GM19328 (cell line): ENCODE results near the gene DYRK3.
A peak's percentile ranks its signal among the peaks of the same experiment; 100 is the strongest.
"Not testable (repeated sequence)": the region's sequence is repeated elsewhere in the genome, so short reads cannot be mapped to it uniquely, and the experiment has no call there.

ENCODE experiments used
- ATAC-seq: cut with Tn5 transposase; IDR thresholded peaks from one replicate; pipeline ENCODE4 v1.9.1; 2021; ENCODE audit warnings: mild to moderate bottlenecking, moderate library complexity; ENCODE audit not compliant: unreplicated experiment

DYRK3 gene

DNA sequence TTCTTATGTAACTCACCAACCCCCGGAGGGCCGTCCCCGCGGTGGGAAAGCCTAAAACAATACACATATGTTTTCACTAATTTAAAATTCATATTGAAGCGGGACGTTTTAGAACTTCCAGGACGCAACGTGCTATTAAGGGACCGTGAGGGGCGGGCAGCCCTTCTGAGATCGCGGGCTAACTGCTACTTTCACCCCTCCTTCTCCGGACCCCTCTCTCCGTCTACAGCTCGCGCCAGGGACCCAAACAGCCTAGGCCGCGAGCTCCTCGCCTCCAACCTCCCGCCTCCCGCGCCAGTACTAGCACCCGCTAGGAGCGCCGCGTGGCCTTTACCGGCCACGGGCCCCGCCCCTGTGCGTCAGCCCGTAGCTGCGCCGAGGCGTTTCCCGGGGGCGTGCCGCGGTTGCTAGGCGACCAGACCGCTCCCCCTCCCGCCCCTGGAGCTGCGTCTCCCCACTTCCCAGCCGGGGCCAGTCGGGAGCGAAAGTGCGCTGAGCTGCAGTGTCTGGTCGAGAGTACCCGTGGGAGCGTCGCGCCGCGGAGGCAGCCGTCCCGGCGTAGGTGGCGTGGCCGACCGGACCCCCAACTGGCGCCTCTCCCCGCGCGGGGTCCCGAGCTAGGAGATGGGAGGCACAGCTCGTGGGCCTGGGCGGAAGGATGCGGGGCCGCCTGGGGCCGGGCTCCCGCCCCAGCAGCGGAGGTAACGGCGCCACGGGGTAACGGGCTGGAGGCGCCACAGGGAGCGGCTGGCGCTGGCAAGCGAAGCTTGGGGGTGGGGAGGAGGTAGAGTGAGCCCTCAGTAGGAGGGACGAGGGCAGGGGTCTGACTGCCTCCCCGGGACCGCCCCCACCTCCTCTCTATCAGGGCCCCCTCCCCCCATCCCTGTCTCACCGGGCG, at the start of gene DYRK3:
Gene DYRK3 (plus strand): TSS at position 457 of the 898 bp plus-strand sequence. CDS start 168 bp downstream, at position 625.
- peak; percentile 91 for ATAC-seq

DNA sequence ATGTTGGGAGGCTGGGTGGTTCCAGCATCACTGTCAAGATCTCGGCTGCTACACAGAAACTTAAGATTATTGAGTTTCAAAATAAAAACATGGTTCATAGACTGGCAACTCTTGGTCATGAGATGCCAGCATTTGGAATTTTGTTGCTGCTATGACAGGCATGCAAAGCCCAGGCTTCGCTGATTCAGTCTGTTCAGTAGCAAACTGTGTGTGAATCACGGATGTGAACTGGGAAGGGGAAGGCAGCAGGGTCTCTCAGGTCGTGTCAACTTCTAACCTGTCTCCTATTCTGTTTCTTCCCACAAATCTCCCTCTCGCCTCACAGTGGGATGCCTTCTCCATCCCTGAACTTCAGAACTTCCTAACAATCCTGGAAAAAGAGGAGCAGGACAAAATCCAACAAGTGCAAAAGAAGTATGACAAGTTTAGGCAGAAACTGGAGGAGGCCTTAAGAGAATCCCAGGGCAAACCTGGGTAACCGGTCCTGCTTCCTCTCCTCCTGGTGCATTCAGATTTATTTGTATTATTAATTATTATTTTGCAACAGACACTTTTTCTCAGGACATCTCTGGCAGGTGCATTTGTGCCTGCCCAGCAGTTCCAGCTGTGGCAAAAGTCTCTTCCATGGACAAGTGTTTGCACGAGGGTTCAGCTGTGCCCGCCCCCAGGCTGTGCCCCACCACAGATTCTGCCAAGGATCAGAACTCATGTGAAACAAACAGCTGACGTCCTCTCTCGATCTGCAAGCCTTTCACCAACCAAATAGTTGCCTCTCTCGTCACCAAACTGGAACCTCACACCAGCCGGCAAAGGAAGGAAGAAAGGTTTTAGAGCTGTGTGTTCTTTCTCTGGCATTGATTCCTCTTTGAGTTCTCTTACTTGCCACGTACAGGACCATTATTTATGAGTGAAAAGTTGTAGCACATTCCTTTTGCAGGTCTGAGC, 48.6 kb upstream of the DYRK3 start:
- no peak for ATAC-seq

DNA sequence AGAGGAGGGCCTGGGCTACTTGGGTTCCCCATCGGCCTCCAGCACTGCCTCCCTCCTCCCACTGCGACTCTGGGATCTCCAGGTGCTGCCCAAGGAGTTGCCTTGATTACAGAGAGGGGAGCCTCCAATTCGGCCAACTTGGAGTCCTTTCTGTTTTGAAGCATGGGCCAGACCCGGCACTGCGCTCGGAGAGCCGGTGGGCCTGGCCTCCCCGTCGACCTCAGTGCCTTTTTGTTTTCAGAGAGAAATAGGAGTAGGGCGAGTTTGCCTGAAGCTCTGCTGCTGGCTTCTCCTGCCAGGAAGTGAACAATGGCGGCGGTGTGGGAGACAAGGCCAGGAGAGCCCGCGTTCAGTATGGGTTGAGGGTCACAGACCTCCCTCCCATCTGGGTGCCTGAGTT, 47.4 kb upstream of the DYRK3 start:
- ATAC-seq: no peak

DNA sequence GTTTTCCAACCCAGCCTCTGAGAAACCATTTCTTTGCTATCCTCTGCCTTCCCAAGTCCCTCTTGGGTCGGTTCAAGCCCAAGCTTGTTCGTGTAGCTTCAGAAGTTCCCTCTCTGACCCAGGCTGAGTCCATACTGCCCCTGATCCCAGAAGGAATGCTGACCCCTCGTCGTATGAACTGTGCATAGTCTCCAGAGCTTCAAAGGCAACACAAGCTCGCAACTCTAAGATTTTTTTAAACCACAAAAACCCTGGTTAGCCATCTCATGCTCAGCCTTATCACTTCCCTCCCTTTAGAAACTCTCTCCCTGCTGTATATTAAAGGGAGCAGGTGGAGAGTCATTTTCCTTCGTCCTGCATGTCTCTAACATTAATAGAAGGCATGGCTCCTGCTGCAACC, 46.8 kb upstream of the DYRK3 start:
- ATAC-seq: no peak

DNA sequence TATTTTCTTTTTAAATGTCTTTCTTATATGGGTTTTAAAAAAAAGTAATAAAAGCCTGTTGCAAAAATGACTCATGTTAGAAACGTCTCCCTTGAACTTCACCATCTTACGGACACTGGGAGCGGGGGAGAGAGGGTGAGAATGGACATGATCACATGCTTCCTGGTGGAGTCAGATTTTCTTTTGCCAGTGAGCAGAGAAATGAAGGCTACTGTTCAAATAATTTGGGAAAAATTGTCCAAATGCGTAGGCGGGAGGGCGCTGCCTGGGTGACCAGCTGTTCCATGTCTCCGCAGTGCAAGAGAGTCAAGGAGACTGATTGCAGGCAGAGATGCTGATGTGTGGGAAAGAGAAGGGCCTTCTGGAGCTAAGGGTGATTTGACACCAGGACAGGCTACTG, 46.1 kb upstream of the DYRK3 start:
- ATAC-seq: no peak

DNA sequence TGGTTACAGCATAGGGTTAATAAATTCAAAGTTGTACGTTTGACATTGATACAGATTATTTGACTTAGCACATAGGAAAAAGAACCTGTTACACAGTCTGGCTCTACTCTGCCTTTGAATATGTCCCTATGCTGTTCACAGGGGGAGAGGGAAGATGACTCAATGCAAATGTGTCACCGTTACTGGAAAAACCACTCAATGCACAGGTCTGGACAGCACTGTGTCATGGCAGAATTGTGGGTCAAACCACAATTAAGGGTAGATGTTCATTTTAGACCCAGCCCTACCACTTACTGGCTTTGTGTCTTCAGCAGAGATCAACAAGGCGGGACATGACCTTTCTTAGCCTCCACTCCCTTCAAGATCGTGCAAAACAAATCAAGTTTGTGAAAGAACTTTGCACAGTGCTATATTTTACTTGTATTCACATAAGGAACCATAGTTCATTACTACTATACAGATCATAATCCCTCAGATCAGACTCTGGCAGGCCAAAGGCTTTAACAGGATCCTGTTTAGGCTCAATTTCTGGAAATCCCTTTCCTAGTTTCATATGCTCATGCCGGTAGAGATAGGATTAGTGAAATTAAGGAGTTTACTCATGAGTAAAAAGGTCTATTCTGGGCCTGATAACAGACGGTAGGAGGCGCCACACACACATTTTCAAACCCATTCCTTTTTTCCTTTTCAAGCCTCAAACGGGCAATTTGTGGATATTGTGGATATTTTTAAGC, 45.1 kb upstream of the DYRK3 start:
- no peak for ATAC-seq

DNA sequence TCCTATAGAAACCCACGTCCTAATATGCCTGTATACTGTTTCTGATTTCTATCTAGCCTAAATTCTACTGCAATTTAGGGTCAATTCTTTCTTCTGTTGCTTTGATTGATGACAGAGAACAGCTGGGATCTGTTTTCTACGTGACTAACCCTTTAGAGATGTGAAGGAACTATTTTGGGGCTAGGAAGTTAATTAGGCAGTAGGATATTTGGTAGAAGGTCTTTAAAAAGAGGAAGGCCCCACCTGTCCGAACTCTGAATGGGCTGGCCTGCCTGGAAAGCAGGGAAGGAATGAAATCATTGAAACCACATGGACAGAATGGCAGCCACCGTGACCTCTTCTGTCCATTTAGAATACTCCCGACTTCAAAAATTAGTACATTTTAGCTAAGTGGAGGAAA, 44.1 kb upstream of the DYRK3 start:
- no peak for ATAC-seq

DNA sequence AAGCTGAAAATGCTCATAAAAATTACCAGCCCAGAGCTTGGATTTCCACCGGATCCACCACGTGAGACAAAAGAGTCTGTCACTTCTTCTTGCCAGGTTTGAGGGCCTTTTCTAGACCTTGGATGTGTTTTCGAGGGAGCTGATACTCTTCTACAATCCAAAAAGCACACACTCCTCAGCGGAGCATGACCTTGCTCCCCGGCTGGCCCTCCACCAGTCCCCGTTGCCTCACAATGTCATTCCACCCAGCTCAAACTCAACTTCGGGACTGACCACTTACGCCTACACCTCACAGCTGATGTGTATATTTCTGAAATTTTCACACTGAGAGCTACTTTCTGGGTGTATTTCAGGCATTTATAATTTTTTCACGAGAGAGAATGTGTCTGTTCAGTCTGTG, 43.6 kb upstream of the DYRK3 start:
- ATAC-seq: no peak

DNA sequence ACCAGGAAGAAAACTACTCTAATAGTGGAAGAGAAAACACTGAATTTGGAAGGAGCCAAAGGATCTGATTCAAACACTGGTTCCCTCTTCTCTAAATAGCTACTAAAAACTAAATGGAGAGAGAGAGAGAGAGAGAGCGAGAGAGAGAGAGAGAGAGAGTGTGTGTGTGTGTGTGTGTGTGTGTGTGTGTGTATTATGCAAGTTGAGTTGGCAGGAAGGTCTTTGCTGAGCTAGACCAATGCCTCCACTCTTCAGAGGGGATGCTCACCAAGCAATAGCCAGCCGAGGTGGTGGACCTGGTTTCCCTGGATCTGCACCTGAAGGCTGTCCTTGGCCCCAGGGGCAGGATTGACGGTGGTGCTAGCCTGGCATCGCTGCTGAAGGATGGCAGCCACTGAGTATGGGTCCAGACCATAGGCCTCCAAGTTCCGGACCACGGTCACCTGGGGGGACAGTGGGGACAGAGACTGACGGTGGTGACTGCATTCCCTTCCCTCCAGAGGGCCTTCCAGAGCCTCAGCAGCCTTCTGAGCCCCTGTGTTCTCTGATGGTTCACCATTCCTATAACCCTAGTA, 41.9 kb upstream of the DYRK3 start:
- ATAC-seq: no peak

DNA sequence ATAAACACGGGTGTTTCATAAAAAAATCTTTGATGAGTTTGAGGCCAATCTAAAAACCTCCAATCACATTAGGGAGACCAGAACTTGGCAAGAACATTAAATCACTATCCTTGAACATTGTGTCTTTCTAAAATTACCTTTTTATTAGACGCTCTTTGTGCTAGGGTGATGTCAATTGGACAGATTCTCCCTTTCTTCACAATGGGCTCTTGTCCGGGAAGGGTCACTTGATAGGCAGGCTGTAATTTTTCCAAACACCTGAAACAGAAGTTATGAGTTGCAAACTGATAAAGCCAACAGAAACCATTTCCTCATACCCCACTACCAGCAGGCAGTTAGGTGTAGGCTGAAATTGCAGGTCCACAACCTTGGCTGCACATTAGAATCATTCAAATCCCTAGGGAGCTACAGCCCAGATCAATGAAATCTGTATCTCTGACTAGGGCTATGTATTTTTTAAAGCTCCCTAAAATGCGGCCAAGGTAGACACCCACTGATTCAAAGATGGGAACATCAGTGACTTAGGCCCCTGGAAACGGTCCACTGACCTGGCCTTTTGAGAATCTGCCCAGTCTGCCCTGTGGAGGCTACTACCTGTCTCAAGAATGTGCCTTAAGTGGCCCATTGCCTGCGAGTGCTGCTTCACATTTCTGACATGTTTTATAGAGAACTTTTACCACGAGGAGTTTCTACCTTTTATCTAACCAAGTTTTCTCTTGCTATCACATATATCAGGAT, 39.6 kb upstream of the DYRK3 start:
- ATAC-seq: no peak

DNA sequence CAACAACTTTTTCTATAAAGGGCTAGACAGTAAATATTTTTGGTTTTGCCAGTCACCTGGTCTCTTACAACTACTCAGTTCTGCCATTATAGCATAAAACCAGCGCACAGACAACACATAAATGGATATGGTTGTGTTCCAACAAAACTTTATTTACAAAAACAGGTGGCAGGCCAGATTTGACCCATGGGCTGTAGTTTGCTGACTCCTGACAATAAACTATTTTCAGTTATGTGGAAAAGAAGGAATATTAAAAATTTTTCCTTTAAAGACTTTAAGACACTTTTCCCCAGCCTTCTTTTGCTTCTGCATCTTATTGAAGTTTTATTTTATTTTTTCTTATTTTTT, 39.0 kb upstream of the DYRK3 start:
- no peak for ATAC-seq

DNA sequence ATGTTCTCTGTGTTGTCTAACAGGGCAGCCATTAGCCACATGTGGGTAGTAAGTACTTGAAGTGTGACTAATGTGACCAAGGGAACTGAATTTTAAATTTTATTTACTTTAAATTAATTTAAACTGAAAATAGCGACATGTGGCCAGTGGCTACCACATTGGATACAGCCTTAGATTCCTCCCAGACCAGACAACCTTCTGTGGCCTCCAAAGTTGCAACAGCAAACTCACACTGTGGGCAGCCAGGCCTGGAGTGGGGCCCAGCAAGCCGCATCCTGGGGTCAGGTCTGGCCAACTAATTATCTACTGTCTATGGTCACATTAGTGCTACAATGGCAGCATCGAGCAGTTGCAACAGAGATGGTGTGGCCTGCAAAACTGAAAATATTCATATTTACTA, 34.8 kb upstream of the DYRK3 start:
- no peak for ATAC-seq

DNA sequence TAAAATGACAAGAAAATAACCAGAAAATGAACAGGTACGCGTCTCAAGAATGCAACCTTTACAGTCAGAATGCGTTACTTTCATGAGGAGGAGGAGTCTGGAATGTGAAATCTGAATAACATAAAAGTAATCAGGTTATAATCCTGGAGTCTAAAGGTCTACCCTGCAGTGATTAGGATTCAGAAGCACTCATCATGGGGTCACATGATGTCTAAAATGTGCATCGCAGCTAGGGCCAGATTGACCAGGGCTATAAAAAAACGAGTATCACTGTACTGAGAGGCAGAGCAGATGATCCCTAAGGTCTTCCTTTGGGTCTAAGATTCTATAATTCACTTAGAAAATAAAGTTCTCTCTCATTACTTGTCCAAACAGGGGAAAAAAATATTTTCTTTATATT, 30.5 kb upstream of the DYRK3 start:
- ATAC-seq: no peak

DNA sequence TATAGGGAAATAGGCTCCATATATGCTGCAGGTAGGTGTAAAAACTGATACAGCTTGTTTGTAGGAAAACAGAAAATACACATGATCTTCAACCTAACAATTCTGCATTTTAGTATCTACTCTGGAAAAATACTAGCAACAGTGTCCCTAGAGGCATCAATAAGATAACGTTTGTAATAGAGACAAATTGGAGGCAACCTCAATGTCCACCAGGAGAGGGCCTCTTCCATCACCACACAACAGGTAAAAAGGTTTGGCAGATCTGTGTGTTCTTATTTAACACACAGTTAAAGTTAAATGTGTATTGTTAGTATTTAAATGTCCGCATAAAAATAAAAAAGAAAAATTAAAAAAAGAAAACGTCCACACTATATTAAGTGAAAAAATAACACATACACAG, 28.5 kb upstream of the DYRK3 start:
- ATAC-seq: no peak

DNA sequence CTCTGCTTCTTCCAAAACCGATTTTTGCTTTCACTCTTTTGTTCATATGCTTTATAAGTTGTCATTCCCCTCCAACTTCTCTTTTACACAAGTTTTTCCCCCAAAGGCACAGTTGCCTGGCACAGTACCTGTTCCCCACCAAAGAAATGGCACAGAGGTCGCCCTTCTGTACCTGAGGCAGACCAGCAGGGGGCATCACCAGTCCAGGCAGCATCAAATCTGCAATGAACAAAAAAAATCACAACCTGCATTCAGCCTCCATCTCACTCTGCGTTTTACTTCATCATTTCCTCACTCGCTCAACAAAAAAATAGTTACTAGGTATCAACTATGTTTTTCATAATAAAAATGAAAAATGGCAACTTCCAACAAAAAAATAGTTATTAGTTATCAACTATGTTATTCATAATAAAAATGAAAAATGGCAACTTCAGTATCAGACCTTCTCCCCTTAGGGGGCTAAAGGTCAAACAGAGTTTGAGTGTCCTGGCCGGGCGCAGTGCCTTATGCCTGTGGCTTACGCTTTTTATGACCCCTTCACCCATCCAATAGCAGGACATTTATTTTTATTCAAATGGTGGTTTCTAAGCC, 27.1 kb upstream of the DYRK3 start:
- ATAC-seq: no peak

DNA sequence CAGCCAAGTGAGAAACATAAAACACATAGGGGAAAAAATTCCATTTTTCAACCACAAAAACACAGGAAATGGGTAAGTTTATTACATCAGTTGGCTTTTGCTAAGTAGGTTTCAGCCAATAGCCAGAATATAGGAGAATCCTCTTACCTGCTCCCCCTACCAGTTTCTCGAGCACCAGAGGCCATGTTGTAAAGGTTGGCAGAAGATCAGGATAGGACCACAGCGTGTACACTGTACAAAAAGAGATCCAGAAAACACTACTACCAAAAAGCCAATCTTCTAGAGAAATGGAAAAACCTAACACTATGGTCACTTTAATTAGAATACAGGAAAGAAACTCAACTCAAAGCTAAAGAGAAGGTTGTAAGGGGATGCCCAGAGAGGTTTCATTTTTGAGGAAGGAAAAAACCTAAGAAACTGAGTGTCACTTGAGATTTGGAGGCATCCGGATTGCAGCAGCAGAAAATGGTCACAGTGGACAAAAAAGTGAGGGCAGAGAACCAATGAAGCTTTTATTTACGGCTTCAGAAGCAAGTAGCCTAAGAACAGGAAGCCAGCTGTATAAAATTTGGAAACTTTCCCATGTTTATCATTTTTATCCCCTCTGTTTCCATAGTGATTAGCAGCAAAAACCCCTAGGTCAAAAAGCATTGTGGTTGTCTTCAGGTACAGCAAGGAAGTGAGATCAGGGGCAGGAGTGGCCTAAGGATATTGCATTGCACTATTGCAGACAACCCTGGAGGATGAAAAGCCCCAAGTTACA, 25.9 kb upstream of the DYRK3 start:
- ATAC-seq: no peak

DNA sequence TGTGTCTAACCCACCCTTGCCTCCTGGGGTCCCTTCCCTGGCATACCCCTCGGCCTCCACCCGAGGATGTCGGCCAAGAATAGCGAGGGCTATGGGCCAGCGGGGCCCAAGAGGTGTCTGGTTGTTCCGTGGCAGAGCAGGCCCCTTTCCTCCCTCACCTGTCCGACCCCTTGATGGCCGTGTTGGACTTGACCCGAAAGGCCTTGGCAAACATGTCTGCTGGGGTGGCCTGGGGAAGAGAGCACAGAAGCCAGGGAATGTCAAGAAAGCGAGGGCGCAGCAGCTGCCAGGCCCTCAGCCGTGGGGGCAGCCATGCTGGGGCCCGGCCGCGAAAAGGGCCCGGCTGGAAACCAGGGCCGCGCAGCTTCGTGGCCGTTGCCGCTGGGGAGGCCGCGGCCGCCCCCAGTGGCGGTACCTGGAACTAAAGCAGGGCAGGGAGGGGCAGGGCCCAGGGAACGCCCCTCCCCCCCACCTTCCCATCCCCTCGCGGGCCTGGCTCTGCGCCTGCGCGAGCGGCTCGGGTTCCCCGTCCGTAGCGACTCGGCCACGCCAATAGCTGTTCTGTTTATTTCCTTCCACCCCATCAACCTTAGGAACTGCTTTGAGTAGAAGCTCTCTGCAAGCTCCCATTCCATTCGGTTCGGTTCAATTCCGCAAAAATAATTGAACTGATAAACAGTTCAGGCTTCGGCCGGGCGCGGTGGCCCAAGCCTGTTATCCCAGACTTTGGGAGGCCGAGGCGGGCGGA, 23.0 kb upstream of the DYRK3 start, which contains the start of gene EIF2D:
Gene EIF2D (minus strand): TSS at position 337 of the 748 bp plus-strand sequence. CDS start 123 bp downstream, at position 214.
- peak; percentile 88 for ATAC-seq

DNA sequence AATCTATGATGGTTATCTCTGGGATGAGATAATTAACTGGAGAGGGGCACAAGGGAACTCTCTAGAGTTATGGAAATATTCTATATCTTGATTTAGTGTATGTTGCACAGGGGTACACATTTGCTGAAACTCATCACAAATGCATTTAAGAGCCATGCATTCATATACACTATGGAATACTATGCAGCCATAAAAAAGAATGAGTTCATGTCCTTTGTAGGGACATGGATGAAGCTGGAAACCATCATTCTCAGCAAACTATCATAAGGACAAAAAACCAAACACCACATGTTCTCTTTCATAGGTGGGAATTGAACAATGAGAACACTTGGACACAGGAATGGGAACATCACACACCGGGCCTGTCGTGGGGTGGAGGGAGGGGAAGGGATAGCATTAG, 8.9 kb upstream of the DYRK3 start:
- ATAC-seq: not testable (repeated sequence)
